K562 (cell line): ENCODE measurements around the gene PABPC3. TPM values are rescaled to one million over a fixed set of nuclear protein-coding genes. Genes with fewer than 3 reads are reported as not detected.

ENCODE experiments used
- BCL6 ChIP-seq: fragments of 250-450 bp; sonication (Bioruptor Pico); IDR thresholded peaks from 2 replicates; pipeline ENCODE4 v1.4.0; 2020
- BMI1 ChIP-seq: fragments of 150-350 bp; IDR thresholded peaks from 2 replicates; pipeline ENCODE4 v1.6.1; 2014; ENCODE audit warnings: low read length
- C11orf30 ChIP-seq: fragments of 450-650 bp; IDR thresholded peaks from 2 replicates; pipeline ENCODE4 v1.6.1; 2016; ENCODE audit warnings: low read depth, mild to moderate bottlenecking
- CBX1 ChIP-seq: sonication (generic); IDR thresholded peaks from 2 replicates; pipeline ENCODE4 v1.6.1; 2016; ENCODE audit warnings: antibody characterized with exemption, low read depth, mild to moderate bottlenecking
- CXXC5 ChIP-seq: fragments of 250-450 bp; sonication (Bioruptor Pico); IDR thresholded peaks from 2 replicates; pipeline ENCODE4 v1.8.0; 2022; ENCODE audit warnings: inconsistent platforms, mild to moderate bottlenecking, moderate library complexity
- DPF2 ChIP-seq: fragments of 450-650 bp; IDR thresholded peaks from 2 replicates; pipeline ENCODE4 v1.6.1; 2016
- EP400 ChIP-seq: fragments of 450-650 bp; IDR thresholded peaks from 2 replicates; pipeline ENCODE4 v1.6.1; 2017; ENCODE audit warnings: antibody characterized with exemption, mild to moderate bottlenecking, moderate library complexity
- FOXK2 ChIP-seq, 2 experiments: fragments of 450-650 bp; IDR thresholded peaks in 1 of 2; conservative IDR thresholded peaks in 1 of 2; 2 replicates each; pipeline ENCODE4 v1.6.1; 2016; ENCODE audit warnings: low read depth in 2 of 2, mild to moderate bottlenecking in 1 of 2
- GATAD2B ChIP-seq: fragments of 450-650 bp; IDR thresholded peaks from 2 replicates; pipeline ENCODE4 v1.6.1; 2017; ENCODE audit warnings: mild to moderate bottlenecking, borderline replicate concordance
- KAT8 ChIP-seq: fragments of 450-650 bp; IDR thresholded peaks from 2 replicates; pipeline ENCODE4 v1.6.1; 2016; ENCODE audit warnings: low read depth, mild to moderate bottlenecking
- MAFF ChIP-seq: IDR thresholded peaks from 2 replicates; pipeline ENCODE4 v1.6.1; 2012; ENCODE audit warnings: low read length, improper control_type of control experiment
- MAFK ChIP-seq: IDR thresholded peaks from 2 replicates; pipeline ENCODE4 v1.6.1; 2011; ENCODE audit warnings: low read length, improper control_type of control experiment
- MBD2 ChIP-seq: sonication (generic); IDR thresholded peaks from 2 replicates; pipeline ENCODE4 v1.6.1; 2016; ENCODE audit warnings: low read depth, borderline replicate concordance
- MTA2 ChIP-seq: fragments of 450-650 bp; IDR thresholded peaks from 2 replicates; pipeline ENCODE4 v1.6.1; 2016; ENCODE audit warnings: low read depth
- NCOA2 ChIP-seq, 2 experiments: fragments of 450-650 bp; IDR thresholded peaks; 2 replicates each; pipeline ENCODE4 v1.6.1; 2018; ENCODE audit warnings: mild to moderate bottlenecking in 2 of 2, moderate library complexity in 1 of 2; ENCODE audit not compliant: partially characterized antibody in 2 of 2
- NCOR1 ChIP-seq: fragments of 450-650 bp; IDR thresholded peaks from 2 replicates; pipeline ENCODE4 v1.6.1; 2016; ENCODE audit warnings: mild to moderate bottlenecking, moderate library complexity
- NFATC3 ChIP-seq: fragments of 450-650 bp; IDR thresholded peaks from 2 replicates; pipeline ENCODE4 v1.6.1; 2017; ENCODE audit warnings: mild to moderate bottlenecking
- NFE2L1 ChIP-seq: fragments of 450-650 bp; IDR thresholded peaks from 2 replicates; pipeline ENCODE4 v1.6.1; 2016; ENCODE audit warnings: missing genetic modification characterization, low read depth, mild to moderate bottlenecking, missing compliant biosample characterization, moderate library complexity, borderline replicate concordance
- NFXL1 ChIP-seq: fragments of 450-650 bp; formaldehyde crosslinking; IDR thresholded peaks from 2 replicates; pipeline ENCODE4 v1.4.0; 2021; ENCODE audit warnings: mild to moderate bottlenecking
- NUFIP1 ChIP-seq: fragments of 450-650 bp; IDR thresholded peaks from 2 replicates; pipeline ENCODE4 v1.6.1; 2018; ENCODE audit not compliant: partially characterized antibody
- PRPF4 ChIP-seq: fragments of 200-400 bp; formaldehyde crosslinking; IDR thresholded peaks from one replicate; pipeline ENCODE4 v1.6.1; 2017; ENCODE audit warnings: low read length, low read depth, mild to moderate bottlenecking; ENCODE audit not compliant: insufficient read depth, poor library complexity, severe bottlenecking
- RCOR1 ChIP-seq, 2 experiments: IDR thresholded peaks; 2 replicates each; pipeline ENCODE4 v1.6.1; 2012; ENCODE audit warnings: low read depth in 2 of 2, low read length in 2 of 2, borderline replicate concordance in 1 of 2, improper control_type of control experiment in 1 of 2
- RFX7 ChIP-seq: fragments of 250-450 bp; sonication (Bioruptor Pico); IDR thresholded peaks from 2 replicates; pipeline ENCODE4 v1.5.1; 2021; ENCODE audit warnings: mild to moderate bottlenecking
- SETDB1 ChIP-seq: IDR thresholded peaks from one replicate; pipeline ENCODE4 v1.6.1; 2012; ENCODE audit warnings: low read length, control low read depth, inconsistent platforms
- ZNF133 ChIP-seq: fragments of 250-450 bp; sonication (Bioruptor Pico); IDR thresholded peaks from 2 replicates; pipeline ENCODE4 v1.4.0; 2020; ENCODE audit warnings: mild to moderate bottlenecking
- ZNF140 ChIP-seq: fragments of 250-450 bp; sonication (Bioruptor Pico); IDR thresholded peaks from 2 replicates; pipeline ENCODE4 v1.8.0; 2021; ENCODE audit warnings: moderate library complexity, mild to moderate bottlenecking, inconsistent platforms
- ZNF324 ChIP-seq: fragments of 250-450 bp; sonication (Bioruptor Pico); IDR thresholded peaks from 2 replicates; pipeline ENCODE4 v1.4.0; 2020; ENCODE audit warnings: mild to moderate bottlenecking
- ZNF354B ChIP-seq: fragments of 250-450 bp; sonication (Bioruptor Pico); IDR thresholded peaks from 2 replicates; pipeline ENCODE4 v1.4.0; 2020
- polyA plus RNA-seq, 8 experiments: library from polyadenylated mRNA; depleted of rRNA in 4 of 8; stranded (reverse) in 5 of 8; unstranded in 3 of 8; fragments of >200 nt; fragmentation: Nextera tagmentation in 2 of 8; fragmentation: Illumina TruSeq in 1 of 8; extraction: Ambion mirVana in 2 of 8; extraction: Trizol in 1 of 8; gene quantifications; 2 replicates each; pipeline versions ENCODE4 v1.2.1 to v1.2.3, GENCODE V29; 2011 to 2014; ENCODE audit warnings: inconsistent platforms in 1 of 8, missing spikeins in 1 of 8
- total RNA-seq, 7 experiments: library from RNA; depleted of rRNA in 6 of 7; stranded (reverse); fragments of >200 nt in 6 of 7; fragmentation: Illumina TruSeq in 2 of 7; extraction: Trizol in 2 of 7; gene quantifications; 2 replicates each; pipeline versions ENCODE4 v1.2.1 to v1.2.3, GENCODE V29; 2011 to 2021; ENCODE audit warnings: low replicate concordance in 1 of 7
- TF ChIP-seq, protein P1 (sequence below): fragments of 450-650 bp; IDR thresholded peaks from 2 replicates; pipeline ENCODE4 v1.6.1; 2016
- TF ChIP-seq, protein P2 (sequence below): sonication (generic); formaldehyde crosslinking; IDR thresholded peaks from 2 replicates; pipeline ENCODE4 v1.8.0; 2022; ENCODE audit warnings: mild to moderate bottlenecking, missing genetic modification reagents
- TF ChIP-seq, protein P3 (sequence below): fragments of 250-450 bp; sonication (Bioruptor Pico); IDR thresholded peaks from 2 replicates; pipeline ENCODE4 v1.8.0; 2022; ENCODE audit warnings: moderate library complexity, mild to moderate bottlenecking, inconsistent platforms

The PABPC3 gene
- total and polyA plus RNA-seq, 9 of the 15 experiments (the other 6 are each of a cell fraction or from before 2014, with no cell fraction given), result 0.05 to 0.80 (median 0.25) TPM

DNA sequence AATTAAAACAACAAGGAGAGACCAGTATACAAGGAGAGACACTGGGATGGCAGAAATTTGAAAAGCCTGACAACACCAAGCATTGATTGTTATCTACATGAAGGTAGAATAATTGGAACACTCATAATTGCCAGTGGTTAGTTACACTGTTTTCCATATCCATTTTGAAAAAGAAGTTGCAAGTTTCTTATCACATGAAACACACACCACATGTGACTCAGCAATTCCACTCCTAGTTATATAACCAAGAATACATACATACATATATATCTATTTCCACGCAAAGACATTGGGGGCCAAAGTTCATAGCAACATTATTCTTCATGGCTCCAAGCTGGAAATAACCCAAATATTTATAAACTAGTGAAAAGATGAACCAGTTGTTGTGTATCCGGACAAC, 15.2 kb upstream of the PABPC3 start (continued):
- TF ChIP-seq, protein P1, sequence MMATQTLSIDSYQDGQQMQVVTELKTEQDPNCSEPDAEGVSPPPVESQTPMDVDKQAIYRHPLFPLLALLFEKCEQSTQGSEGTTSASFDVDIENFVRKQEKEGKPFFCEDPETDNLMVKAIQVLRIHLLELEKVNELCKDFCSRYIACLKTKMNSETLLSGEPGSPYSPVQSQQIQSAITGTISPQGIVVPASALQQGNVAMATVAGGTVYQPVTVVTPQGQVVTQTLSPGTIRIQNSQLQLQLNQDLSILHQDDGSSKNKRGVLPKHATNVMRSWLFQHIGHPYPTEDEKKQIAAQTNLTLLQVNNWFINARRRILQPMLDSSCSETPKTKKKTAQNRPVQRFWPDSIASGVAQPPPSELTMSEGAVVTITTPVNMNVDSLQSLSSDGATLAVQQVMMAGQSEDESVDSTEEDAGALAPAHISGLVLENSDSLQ, result no peak
- TF ChIP-seq C11orf30 (peak; percentile 89), NFE2L1 (tag) (peak; percentile 92), ZNF354B (CRISPR knock-in tag) (no peak), ZNF324 (no peak), BMI1 (no peak), RFX7 (CRISPR knock-in tag) (no peak), FOXK2 (conservative IDR thresholded peaks at IDR 0.05 in 1 of 2, IDR thresholded peaks at IDR 0.05 in 1 of 2; ENCODE audit: low read depth in 2 of 2) (peak; percentile 41 to 54; a peak in 3 of 4 replicates), CBX1 (no peak), PRPF4 (no peak), CXXC5 (peak; percentile 40; the same call in 1 of the 2 replicates), NFXL1 (CRISPR knock-in tag) (no peak), NFATC3 (peak; percentile 74; the same call in 1 of the 2 replicates), SETDB1 (no peak), RCOR1 (IDR thresholded peaks at IDR 0.05; ENCODE audit: borderline replicate concordance in 1 of 2, low read depth in 2 of 2, low read length in 2 of 2) (peak in 1 of 2 experiments; percentile 4; a peak in 1 of 4 replicates), DPF2 (peak; percentile 85), ZNF133 (CRISPR knock-in tag) (no peak), GATAD2B (0 out of 2 replicates have a peak, but pooled peaks have one; percentile 62), MTA2 (peak; percentile 49; the same call in 1 of the 2 replicates), KAT8 (no peak), NCOA2 (IDR thresholded peaks at IDR 0.05; ENCODE audit: partially characterized antibody in 2 of 2) (no peak), MAFK (peak; percentile 88; the same call in 1 of the 2 replicates), MBD2 (no peak), NCOR1 (peak; percentile 73), NUFIP1 (no peak), EP400 (peak; percentile 28; the same call in 1 of the 2 replicates), BCL6 (CRISPR knock-in tag) (no peak), MAFF (peak; percentile 93), ZNF140 (CRISPR knock-in tag) (no peak)
- TF ChIP-seq, protein P2, sequence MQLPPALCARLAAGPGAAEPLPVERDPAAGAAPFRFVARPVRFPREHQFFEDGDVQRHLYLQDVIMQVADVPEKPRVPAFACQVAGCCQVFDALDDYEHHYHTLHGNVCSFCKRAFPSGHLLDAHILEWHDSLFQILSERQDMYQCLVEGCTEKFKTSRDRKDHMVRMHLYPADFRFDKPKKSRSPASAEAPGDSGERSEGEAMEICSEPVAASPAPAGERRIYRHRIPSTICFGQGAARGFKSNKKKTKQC (CRISPR knock-in tag), result no peak
- TF ChIP-seq, protein P3, sequence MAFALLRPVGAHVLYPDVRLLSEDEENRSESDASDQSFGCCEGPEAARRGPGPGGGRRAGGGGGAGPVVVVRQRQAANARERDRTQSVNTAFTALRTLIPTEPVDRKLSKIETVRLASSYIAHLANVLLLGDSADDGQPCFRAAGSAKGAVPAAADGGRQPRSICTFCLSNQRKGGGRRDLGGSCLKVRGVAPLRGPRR (CRISPR knock-in tag), result no peak
